K562 (cell line): ENCODE results near the gene TKT. TPM values are rescaled to one million over a fixed set of nuclear protein-coding genes. Genes with fewer than 3 reads are reported as not detected.

ENCODE experiments used
- CBFA2T2 ChIP-seq: fragments of 450-650 bp; conservative IDR thresholded peaks from 2 replicates; pipeline ENCODE4 v1.6.1; 2017; ENCODE audit warnings: mild to moderate bottlenecking
- DIDO1 ChIP-seq: fragments of 450-650 bp; IDR thresholded peaks from 2 replicates; pipeline ENCODE4 v1.6.1; 2016; ENCODE audit warnings: low read depth, missing biosample characterization, missing genetic modification characterization
- EWSR1 ChIP-seq: fragments of 450-650 bp; IDR thresholded peaks from 2 replicates; pipeline ENCODE4 v1.6.1; 2018; ENCODE audit warnings: borderline replicate concordance, mild to moderate bottlenecking, low read depth, moderate library complexity; ENCODE audit not compliant: partially characterized antibody
- GATAD2B ChIP-seq: fragments of 450-650 bp; IDR thresholded peaks from 2 replicates; pipeline ENCODE4 v1.6.1; 2017; ENCODE audit warnings: mild to moderate bottlenecking, borderline replicate concordance
- HNRNPH1 ChIP-seq: fragments of 200-400 bp; formaldehyde crosslinking; optimal IDR thresholded peaks from 2 replicates; pipeline ENCODE3; 2017; ENCODE audit warnings: low read depth, mild to moderate bottlenecking, low read length, moderate library complexity
- JUND ChIP-seq, 2 experiments: IDR thresholded peaks; 2 replicates in 1 of 2; 3 replicates in 1 of 2; pipeline ENCODE4 v1.6.1; 2011; ENCODE audit warnings: borderline replicate concordance in 2 of 2, low read depth in 2 of 2, low read length in 2 of 2, improper control_type of control experiment in 1 of 2, missing biosample characterization in 1 of 2, missing genetic modification characterization in 1 of 2, missing genetic modification reagents in 1 of 2
- KAT8 ChIP-seq: fragments of 450-650 bp; IDR thresholded peaks from 2 replicates; pipeline ENCODE4 v1.6.1; 2016; ENCODE audit warnings: low read depth, mild to moderate bottlenecking
- MYC ChIP-seq, 2 experiments: fragments of 250-450 bp in 1 of 2; sonication (Bioruptor Pico) in 1 of 2; IDR thresholded peaks; 2 replicates each; pipeline versions ENCODE4 v1.5.1 to v1.6.1; 2012 to 2021; ENCODE audit warnings: low read depth in 2 of 2, borderline replicate concordance in 1 of 2, improper control_type of control experiment in 1 of 2, low read length in 1 of 2, mild to moderate bottlenecking in 1 of 2, moderate library complexity in 1 of 2
- STAT5B ChIP-seq: fragments of 250-450 bp; sonication (Bioruptor Pico); IDR thresholded peaks from 2 replicates; pipeline ENCODE4 v1.8.0; 2021; ENCODE audit warnings: mild to moderate bottlenecking, inconsistent platforms
- TBL1XR1 ChIP-seq, 2 experiments: IDR thresholded peaks; 2 replicates each; pipeline ENCODE4 v1.6.1; 2012; ENCODE audit warnings: improper control_type of control experiment in 2 of 2, low read length in 2 of 2, mild to moderate bottlenecking in 1 of 2
- TCF7 ChIP-seq: sonication (generic); IDR thresholded peaks from 2 replicates; pipeline ENCODE4 v1.6.1; 2016; ENCODE audit warnings: antibody characterized with exemption, borderline replicate concordance
- ZNF41 ChIP-seq: fragments of 250-450 bp; sonication (Bioruptor Pico); conservative IDR thresholded peaks from 2 replicates; pipeline ENCODE4 v1.4.0; 2020; ENCODE audit warnings: mild to moderate bottlenecking
- ZNF551 ChIP-seq: fragments of 250-450 bp; sonication (Bioruptor Pico); IDR thresholded peaks from 2 replicates; pipeline ENCODE4 v1.5.0; 2021; ENCODE audit warnings: mild to moderate bottlenecking, moderate library complexity
- polyA plus RNA-seq, 8 experiments: library from polyadenylated mRNA; depleted of rRNA in 4 of 8; stranded (reverse) in 5 of 8; unstranded in 3 of 8; fragments of >200 nt; fragmentation: Nextera tagmentation in 2 of 8; fragmentation: Illumina TruSeq in 1 of 8; extraction: Ambion mirVana in 2 of 8; extraction: Trizol in 1 of 8; gene quantifications; 2 replicates each; pipeline versions ENCODE4 v1.2.1 to v1.2.3, GENCODE V29; 2011 to 2014; ENCODE audit warnings: inconsistent platforms in 1 of 8, missing spikeins in 1 of 8
- total RNA-seq, 7 experiments: library from RNA; depleted of rRNA in 6 of 7; stranded (reverse); fragments of >200 nt in 6 of 7; fragmentation: Illumina TruSeq in 2 of 7; extraction: Trizol in 2 of 7; gene quantifications; 2 replicates each; pipeline versions ENCODE4 v1.2.1 to v1.2.3, GENCODE V29; 2011 to 2021; ENCODE audit warnings: low replicate concordance in 1 of 7
- TF ChIP-seq, protein P1 (sequence below): sonication (generic); formaldehyde crosslinking; IDR thresholded peaks from 2 replicates; pipeline ENCODE4 v1.8.1; 2023; ENCODE audit warnings: mild to moderate bottlenecking, missing genetic modification reagents, moderate library complexity
- TF ChIP-seq, protein P2 (sequence below): sonication (generic); IDR thresholded peaks from 2 replicates; pipeline ENCODE4 v1.6.1; 2016
- TF ChIP-seq, protein P3 (sequence below): fragments of 250-450 bp; sonication (Bioruptor Pico); IDR thresholded peaks from 2 replicates; pipeline ENCODE4 v1.4.0; 2020; ENCODE audit warnings: mild to moderate bottlenecking, moderate library complexity
- TF ChIP-seq, protein P4 (sequence below): sonication (generic); formaldehyde crosslinking; IDR thresholded peaks from 2 replicates; pipeline ENCODE4 v1.8.0; 2022; ENCODE audit warnings: missing genetic modification reagents, mild to moderate bottlenecking, borderline replicate concordance

TKT gene
- total and polyA plus RNA-seq, 9 of the 15 experiments (the other 6 are each of a cell fraction or from before 2014, with no cell fraction given) = 58.1 to 401 (median 187) TPM

DNA sequence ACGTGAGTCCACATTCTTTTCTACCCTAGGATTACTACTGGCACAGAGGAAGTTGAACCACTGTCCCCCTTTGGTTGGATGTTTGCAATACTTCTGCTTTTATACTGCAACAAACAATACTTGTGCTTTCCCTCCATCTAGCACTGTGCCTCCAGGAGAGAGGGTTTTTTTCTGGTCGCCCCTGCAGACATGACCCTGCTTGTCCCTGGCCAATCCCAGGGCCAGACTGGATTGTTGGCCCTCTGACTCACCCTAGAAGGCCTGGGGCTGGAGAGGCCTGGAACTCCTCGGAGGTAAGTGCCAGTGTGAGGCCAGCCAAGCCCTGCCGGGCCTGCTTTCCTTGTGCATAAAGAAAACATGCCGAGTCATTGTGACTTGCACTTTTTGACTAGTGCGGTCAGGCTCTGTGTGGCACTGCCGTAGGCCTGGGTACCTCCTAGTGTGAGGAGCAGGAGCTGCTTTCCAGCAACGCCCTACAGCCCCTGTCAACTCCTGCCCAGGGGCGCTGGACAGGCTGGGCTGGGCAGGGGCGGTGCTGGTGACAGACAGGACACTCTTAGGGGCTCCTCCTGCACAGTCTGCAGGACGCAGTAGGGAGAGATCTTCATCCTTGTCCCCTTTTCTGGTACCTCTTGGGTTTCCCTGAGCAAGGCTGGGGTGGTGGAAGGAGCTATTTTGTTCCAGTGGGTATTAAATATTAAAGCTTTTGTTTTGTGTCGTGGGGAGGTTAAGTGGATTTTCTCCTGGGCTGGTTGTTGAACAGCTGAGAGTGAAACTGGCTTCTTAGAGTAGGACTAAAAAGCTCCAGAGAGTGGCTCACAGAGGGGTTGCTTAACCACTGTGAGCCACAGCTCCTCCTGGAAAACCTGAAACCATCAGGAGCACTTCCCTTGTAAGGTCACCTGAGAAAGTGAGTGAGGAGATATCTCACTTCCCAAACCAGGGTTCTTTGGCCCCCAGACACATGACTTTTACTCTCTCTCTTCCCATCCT, 14.4 kb upstream of the TKT start (continued):
- TF ChIP-seq EWSR1 = no peak
- TF ChIP-seq GATAD2B = no peak
- TF ChIP-seq, protein P1, sequence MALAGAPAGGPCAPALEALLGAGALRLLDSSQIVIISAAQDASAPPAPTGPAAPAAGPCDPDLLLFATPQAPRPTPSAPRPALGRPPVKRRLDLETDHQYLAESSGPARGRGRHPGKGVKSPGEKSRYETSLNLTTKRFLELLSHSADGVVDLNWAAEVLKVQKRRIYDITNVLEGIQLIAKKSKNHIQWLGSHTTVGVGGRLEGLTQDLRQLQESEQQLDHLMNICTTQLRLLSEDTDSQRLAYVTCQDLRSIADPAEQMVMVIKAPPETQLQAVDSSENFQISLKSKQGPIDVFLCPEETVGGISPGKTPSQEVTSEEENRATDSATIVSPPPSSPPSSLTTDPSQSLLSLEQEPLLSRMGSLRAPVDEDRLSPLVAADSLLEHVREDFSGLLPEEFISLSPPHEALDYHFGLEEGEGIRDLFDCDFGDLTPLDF (CRISPR knock-in tag) = no peak
- TF ChIP-seq JUND (IDR thresholded peaks at IDR 0.05; ENCODE audit: borderline replicate concordance, low read depth, low read length) = peak; percentile 60
- TF ChIP-seq JUND (tag; IDR thresholded peaks at IDR 0.05; ENCODE audit: borderline replicate concordance, low read depth, low read length) = peak; percentile 90; the same call in 2 of the 3 replicates
- no peak for TF ChIP-seq ZNF551 (CRISPR knock-in tag)
- TF ChIP-seq MYC (IDR thresholded peaks at IDR 0.05; ENCODE audit: low read depth, low read length) = peak; percentile 40; the same call in 1 of the 2 replicates
- TF ChIP-seq MYC (CRISPR knock-in tag; IDR thresholded peaks at IDR 0.05; ENCODE audit: borderline replicate concordance, low read depth) = no peak
- TF ChIP-seq TBL1XR1 (IDR thresholded peaks at IDR 0.05; ENCODE audit: low read length in 2 of 2) = no peak
- TF ChIP-seq CBFA2T2 = no peak
- TF ChIP-seq TCF7 = no peak
- TF ChIP-seq ZNF41 = peak; percentile 1; the same call in 1 of the 2 replicates
- TF ChIP-seq HNRNPH1 = no peak
- TF ChIP-seq, protein P2, sequence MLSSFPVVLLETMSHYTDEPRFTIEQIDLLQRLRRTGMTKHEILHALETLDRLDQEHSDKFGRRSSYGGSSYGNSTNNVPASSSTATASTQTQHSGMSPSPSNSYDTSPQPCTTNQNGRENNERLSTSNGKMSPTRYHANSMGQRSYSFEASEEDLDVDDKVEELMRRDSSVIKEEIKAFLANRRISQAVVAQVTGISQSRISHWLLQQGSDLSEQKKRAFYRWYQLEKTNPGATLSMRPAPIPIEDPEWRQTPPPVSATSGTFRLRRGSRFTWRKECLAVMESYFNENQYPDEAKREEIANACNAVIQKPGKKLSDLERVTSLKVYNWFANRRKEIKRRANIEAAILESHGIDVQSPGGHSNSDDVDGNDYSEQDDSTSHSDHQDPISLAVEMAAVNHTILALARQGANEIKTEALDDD = no peak
- no peak for TF ChIP-seq STAT5B (CRISPR knock-in tag)
- TF ChIP-seq KAT8 = no peak
- TF ChIP-seq, protein P3, sequence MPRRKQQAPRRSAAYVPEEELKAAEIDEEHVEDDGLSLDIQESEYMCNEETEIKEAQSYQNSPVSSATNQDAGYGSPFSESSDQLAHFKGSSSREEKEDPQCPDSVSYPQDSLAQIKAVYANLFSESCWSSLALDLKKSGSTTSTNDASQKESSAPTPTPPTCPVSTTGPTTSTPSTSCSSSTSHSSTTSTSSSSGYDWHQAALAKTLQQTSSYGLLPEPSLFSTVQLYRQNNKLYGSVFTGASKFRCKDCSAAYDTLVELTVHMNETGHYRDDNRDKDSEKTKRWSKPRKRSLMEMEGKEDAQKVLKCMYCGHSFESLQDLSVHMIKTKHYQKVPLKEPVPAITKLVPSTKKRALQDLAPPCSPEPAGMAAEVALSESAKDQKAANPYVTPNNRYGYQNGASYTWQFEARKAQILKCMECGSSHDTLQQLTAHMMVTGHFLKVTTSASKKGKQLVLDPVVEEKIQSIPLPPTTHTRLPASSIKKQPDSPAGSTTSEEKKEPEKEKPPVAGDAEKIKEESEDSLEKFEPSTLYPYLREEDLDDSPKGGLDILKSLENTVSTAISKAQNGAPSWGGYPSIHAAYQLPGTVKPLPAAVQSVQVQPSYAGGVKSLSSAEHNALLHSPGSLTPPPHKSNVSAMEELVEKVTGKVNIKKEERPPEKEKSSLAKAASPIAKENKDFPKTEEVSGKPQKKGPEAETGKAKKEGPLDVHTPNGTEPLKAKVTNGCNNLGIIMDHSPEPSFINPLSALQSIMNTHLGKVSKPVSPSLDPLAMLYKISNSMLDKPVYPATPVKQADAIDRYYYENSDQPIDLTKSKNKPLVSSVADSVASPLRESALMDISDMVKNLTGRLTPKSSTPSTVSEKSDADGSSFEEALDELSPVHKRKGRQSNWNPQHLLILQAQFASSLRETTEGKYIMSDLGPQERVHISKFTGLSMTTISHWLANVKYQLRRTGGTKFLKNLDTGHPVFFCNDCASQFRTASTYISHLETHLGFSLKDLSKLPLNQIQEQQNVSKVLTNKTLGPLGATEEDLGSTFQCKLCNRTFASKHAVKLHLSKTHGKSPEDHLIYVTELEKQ (CRISPR knock-in tag) = no peak
- no peak for TF ChIP-seq DIDO1 (tag)
- TF ChIP-seq, protein P4, sequence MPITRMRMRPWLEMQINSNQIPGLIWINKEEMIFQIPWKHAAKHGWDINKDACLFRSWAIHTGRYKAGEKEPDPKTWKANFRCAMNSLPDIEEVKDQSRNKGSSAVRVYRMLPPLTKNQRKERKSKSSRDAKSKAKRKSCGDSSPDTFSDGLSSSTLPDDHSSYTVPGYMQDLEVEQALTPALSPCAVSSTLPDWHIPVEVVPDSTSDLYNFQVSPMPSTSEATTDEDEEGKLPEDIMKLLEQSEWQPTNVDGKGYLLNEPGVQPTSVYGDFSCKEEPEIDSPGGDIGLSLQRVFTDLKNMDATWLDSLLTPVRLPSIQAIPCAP (CRISPR knock-in tag) = no peak
